NCI-H2171 treated with DMSO at 0.1 percent for 48 hours (cell line): ENCODE data around the gene ZNF439.
"Not testable (repeated sequence)": the region's sequence is repeated elsewhere in the genome, so short reads cannot be mapped to it uniquely, and the experiment has no call there.

Experiments
- DNase-seq: peaks from one replicate; lab custom pipeline; 2025; lab: John Stamatoyannopoulos, UW

The ZNF439 gene

DNA sequence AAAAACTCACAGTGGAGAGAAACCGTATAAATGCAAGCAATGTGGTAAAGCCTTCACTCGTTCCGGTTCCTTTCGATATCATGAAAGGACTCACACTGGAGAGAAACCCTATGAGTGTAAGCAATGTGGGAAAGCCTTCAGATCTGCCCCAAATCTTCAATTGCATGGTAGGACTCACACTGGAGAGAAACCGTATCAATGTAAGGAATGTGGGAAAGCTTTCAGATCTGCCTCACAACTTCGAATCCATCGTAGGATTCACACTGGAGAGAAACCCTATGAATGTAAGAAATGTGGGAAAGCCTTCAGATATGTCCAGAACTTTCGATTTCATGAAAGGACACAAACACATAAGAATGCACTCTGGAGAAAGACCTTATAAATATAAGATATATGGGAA, 19.7 kb downstream of the ZNF439 start:
- no peak for DNase-seq

DNA sequence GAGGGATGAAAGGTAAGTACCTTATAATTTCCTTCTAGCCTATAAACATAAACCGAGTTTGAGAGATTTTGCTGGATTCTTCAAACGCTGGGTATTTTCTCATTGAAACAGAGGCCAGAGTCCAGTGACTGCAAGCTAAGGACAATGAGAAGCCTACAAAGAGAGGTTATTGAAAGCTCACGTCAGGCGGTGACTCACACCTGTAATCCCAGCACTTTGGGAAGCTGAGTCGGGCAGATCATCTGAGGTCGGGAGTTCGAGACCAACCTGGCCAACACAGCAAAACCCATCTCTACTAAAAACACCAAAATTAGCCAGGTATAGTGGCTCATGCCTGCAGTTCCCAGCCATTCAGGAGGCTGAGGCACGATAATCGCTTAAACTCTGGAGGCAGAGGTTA, 24.1 kb downstream of the ZNF439 start:
- DNase-seq, result no peak

DNA sequence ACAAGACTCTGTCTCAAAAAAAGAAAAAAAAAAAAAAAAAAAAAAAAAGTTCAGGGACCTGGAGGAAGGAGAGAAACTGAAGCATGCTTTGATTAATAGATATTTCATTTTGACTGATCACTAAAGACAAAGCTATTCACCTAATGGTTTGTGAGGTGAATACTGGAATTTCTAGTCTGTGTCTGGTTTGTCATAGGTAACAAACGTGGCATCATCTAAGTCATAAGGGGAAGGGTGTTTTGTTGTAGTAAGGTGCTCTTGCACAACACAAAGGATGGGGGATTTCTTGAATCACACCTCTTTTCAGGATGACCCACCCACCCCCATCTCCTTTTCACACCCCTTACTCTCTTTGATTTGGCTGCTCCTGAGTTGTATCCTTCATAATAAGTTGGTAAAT, 25.2 kb downstream of the ZNF439 start:
- DNase-seq, result no peak

DNA sequence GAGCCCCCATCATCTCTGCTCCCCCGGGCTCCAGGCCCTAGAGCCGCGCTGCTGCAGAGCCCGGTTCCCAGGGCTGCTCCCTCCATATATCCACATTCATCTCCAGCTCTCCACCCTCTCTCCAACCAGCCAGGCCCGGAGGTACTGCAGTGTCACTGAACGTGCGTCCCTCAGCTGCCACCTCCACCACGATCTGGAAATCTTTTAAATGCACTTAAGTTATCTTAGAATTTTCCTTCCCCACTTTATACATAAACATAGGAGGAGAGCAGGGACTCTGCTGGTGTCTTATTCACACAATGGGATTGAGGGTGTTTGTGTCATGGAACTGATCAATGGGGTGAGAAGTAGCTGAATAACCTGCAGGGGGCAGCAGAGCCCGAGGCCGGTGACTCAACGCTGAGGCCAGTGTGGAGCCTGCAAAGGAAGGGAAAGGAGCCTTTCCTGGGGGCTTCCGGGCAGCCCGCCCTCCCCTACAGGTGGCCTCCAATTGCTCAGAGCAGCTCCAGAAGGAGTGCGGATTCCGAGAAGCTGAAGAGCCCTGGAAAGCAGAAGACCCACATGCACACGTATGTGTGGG, 31.3 kb downstream of the ZNF439 start:
- DNase-seq, result not testable (repeated sequence)

DNA sequence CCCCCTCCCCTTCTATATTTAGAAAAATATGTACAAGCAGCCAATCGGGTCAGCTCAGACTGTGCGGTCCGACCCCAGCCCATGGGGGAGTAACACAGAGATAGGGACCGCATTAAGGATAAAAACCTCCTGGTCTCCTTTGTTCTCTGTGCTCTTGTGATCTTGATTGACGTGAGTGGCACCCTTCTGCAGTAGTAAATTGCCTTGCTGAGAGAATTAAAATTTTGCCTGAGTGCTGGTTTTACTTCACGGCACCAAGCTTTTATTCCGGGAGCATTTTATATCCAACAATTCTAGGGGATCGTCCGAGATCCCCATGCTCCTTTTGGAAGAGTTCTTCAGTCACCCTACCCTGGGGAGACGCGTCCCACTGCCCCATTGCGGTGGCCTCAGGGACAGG, 32.1 kb downstream of the ZNF439 start:
- DNase-seq, result no peak

DNA sequence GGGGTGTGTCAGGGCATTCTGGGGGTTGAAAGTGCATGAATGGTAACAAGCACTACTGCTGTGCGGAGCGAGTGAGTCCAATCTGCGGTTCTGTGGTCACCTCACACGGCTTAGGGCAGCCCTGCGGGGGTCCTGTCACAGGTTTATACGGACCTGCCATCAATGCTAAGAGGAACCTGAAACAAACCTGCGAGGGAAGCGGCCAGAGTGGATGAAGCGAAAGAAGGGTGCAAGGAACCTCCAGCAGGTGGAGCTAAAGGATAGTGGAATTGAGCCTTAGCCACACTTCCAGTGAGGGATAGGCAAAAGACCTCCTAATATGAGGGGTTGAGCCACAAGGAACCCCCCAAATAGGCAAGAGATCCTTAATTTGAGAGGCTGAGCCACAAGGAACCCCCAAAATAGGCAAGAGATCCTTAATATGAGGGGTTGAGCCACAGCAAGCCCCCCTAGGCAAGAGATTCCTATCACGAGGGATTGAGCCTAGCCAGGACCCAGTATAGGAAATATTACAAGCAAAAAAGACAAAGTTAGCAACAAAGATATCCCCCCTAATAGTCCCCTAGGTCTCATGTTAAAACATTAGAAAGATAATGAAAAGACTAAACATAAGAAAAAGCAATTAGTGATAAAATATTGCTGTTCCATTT, 32.8 kb downstream of the ZNF439 start:
- DNase-seq, result peak; percentile 24

DNA sequence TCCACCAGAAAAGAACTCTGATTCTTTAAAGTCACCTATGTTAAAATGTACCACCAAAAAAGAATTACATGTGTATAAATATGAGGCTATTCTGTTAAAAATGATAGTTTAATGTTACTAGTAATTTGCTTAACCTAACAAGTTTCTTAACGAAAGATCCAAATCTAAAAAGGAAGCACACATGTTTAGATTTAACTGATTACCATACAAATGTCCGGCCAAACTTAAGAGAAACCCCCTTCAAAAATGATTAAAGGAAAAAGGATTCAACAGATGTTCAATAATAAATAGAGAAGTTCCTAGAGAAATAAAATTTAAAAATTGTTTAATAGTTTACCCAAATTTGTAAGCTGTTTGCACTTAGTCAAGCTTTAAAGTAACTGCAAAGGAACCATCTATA, 34.1 kb downstream of the ZNF439 start:
- DNase-seq, result no peak

DNA sequence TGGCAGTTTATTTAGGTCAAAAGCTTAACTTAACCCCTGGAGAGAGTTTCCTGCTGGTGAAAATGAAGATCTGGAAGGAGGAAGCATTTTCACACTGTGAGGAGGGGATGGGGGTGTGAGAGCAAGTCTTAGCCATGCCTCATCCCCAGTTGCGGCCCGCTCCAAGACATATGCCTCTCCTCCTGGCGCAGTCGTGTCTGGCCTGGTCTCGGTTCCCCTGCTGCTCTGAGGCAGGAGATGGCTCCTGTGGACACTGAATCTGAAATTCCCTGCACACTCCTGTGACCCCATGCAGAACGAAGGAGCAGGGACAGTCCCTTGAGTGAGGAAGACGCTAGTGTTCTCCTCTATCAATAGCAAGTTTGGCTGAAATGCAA, 38.7 kb downstream of the ZNF439 start:
- DNase-seq, result no peak

DNA sequence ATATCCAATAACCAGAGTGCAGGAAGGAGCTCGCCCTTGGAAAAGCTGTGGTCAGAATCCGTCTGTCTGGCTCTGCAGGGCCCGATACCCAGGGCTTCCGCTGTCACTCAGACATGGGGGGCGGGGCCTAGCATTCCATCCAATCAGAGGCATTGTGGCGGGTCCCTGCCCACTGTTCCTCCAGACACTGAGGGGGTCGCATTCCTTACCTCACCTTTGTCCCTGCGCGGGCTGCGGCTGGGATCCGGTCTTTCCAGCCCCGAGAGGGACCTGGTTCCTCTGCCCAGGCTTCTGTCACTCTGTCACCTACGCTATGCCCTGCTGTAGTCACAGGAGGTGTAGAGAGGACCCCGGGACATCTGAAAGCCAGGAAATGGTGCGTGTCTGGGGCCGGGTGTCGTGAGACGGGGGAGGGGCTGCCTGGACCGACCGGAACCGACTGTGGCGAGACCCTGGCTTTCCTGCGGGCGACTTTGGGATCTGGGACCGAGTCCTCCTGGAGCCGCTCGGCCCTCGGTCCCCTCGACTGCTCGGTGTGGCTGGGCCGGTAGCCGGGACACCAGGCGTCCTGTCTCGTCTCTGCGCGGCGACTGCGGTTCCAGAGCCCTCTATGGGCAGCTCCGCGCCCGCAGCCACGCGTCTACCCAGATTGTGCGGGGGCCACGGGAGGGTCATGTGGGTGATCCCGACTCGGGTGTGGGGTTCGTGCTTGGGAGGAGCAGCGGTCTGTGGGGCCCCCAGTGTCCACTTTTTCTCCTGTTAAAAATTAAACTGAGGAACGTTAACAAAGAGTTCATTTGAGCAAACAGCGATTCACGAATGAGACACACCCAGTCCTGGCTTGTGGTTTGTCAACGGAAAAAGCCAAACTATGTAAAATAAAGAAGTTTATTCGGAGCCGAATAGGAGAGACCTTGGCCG, 39.3 kb downstream of the ZNF439 start, which contains the start of gene ZNF69:
TSS of gene ZNF69 (plus strand) at position 172 of the 921 bp plus-strand sequence. CDS start at position 314, 142 bp downstream.
- no peak for DNase-seq

DNA sequence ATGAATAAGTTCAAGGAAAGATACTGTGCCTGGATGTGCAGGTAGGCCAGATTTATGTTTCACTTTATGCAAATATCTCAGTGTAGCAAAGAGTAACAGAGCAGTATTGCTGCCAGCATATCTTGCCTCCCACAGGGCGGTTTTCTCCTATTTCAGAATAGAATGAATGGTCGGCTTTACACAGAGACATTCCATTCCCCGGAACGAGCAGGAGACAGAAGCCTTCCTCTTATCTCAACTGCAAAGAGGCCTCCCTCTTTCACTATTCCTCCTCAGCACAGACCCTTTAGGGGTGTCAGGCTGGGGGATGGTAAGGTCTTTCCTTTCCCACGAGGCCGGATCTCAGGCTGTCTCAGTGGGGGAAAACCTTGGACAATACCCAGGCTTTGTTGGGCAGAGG, 41.4 kb downstream of the ZNF439 start:
- DNase-seq, result not testable (repeated sequence)

DNA sequence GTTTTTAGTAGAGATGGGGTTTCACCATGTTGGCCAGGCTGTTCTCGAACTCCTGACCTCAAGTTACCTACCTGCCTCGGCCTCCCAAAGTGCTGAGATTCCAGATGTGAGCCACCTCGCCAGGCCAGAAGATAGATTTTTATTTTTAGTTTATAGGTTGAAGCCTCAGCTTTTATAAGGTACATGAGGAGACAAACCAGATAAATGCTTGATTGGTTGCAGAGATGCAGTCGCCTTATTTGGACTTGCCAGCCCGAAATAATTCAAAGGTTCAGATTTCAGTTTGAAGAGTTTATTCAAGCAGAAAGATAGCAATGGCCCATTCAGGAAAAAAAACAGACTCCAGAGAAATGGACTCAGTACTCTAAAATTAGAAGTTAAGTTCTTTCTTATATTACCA, 42.1 kb downstream of the ZNF439 start:
- DNase-seq, result no peak

DNA sequence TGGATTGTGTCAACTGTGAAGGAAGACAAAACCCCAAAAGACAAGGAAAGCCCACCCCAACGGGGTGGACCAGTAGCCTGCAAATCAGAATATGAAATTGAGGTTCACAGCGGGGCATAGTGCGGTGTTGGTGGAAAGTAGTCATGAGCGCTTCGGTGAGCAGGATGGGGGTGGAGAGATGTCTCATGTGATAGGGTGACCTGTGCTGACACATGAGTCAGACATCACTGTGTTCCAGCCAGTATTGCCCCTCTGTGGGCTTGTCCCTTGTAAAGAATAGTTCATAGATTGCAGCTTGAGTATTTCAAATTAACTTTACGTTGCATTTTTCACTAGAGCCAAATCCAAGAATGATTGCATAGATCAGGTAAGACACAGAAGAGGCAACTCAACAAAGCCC, 46.3 kb downstream of the ZNF439 start:
- DNase-seq, result no peak

DNA sequence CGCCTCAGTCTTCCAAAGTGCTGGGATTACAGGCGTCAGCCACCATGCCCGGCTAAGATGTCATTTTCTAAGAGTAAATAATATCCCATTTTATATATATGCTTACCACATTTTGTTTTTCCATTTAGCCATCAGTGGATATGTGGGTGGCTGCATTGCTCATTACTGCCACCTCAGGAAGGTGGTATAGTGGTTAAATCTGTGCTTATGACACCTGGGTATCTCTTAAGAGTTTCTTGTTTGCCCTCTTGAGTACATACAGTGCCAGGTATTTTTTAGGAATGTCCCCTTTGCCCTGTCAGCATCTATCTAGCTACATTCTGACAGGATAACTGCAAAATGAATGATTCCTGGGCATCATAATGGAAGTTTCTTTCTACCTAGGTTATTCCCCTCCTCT, 53.7 kb downstream of the ZNF439 start:
- no peak for DNase-seq

DNA sequence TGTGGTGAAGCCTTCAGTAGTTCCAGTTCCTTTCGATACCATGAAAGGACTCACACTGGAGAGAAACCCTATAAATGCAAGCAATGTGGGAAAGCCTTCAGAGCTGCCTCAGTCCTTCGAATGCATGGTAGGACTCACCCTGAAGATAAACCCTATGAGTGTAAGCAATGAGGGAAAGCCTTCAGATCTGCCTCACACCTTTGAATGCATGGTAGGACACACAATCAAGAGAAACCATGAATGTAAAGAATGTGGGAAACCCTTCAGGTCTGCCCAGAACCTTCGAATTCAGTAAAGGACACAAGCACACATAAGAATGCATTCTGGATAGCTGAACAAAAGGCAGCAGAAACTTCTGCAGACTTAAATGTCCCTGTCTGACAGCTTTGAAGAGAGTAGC, 57.4 kb downstream of the ZNF439 start:
- no peak for DNase-seq

DNA sequence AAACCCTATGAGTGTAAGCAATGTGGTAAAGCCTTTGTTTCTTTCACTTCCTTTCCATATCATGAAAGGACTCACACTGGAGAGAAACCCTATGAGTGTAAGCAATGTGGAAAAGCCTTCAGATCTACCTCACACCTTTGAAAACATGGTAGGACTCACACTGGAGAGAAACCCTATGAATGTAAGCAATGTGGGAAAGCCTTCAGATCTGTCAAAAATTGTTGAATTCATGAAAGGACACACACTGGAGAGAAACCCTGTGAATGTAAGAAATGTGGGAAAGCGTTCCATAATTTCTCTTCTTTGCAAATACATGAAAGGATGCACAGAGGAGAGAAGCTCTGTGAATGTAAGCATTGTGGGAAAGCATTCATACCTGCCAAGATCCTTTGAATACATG, 63.4 kb downstream of the ZNF439 start:
- not testable (repeated sequence) for DNase-seq

DNA sequence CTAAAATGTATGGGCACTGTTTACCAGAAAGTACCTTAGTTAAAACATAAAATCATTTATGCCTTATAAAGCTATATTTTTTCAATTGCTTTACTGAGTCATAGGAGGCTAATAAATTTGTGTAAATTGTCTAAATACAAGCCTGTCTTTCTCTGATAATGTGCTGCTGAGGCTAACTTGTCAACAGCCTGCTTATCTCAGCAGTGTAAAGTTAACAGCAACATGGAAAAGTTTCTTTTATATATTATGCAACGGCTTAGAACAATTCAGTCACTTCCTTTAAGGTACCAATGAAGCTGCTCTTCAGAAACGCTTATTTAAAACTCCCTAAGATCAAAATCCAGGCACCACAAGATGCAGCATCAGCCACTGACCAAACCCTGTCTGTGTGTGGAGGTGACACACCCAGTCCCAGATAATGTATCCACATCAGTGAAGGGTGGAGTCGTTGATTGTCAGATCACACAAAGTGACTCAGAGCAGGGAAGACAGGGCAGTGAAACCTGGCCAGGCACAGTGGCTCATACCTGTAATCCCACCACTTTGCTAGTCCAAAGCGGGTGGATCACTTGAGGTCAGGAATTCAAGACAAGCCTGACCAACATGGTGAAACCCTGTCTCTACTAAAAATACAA, 66.0 kb downstream of the ZNF439 start:
- not testable (repeated sequence) for DNase-seq
